Suprapubic skin (tissue), 4 donors: Measurements from ENCODE around the gene WFIKKN2. TPM values are rescaled to one million over a fixed set of nuclear protein-coding genes. Genes with fewer than 3 reads are reported as not detected.

Source experiments
- DNase-seq, 2 donors: peaks; one replicate each; pipeline ENCODE4 v3.0.0-alpha.2; 2019; ENCODE audit warnings: low spot score in 2 of 2
- H3K27ac ChIP-seq: fragments of 200-600 bp; sonication (generic); one replicate; pipeline ENCODE4 v1.5.1; 2019
- H3K27me3 ChIP-seq: fragments of 200-600 bp; sonication (generic); one replicate; pipeline ENCODE4 v1.5.1; 2019
- H3K36me3 ChIP-seq: fragments of 200-600 bp; sonication (generic); one replicate; pipeline ENCODE4 v1.5.1; 2019
- H3K4me1 ChIP-seq: fragments of 200-600 bp; sonication (generic); one replicate; pipeline ENCODE4 v1.5.1; 2019
- H3K4me3 ChIP-seq: fragments of 200-600 bp; sonication (generic); one replicate; pipeline ENCODE4 v1.5.1; 2019; ENCODE audit warnings: mild to moderate bottlenecking
- H3K9me3 ChIP-seq: fragments of 200-600 bp; sonication (generic); one replicate; pipeline ENCODE4 v1.5.1; 2019
- EP300 ChIP-seq: sonication (generic); formaldehyde crosslinking; IDR thresholded peaks from one replicate; pipeline ENCODE4 v1.6.1; 2017; ENCODE audit warnings: antibody characterized with exemption
- POLR2A ChIP-seq, 2 donors: fragments of 450-650 bp; IDR thresholded peaks; one replicate each; pipeline ENCODE4 v1.6.1; 2017; ENCODE audit warnings: antibody characterized with exemption in 2 of 2, mild to moderate bottlenecking in 2 of 2, moderate library complexity in 2 of 2
- POLR2AphosphoS5 ChIP-seq, 3 donors: sonication (generic); formaldehyde crosslinking; IDR thresholded peaks; one replicate each; pipeline ENCODE4 v1.6.1; 2017; ENCODE audit warnings: antibody characterized with exemption in 3 of 3
- WGBS: methylation state at CpG from one replicate; pipeline ENCODE4 v1.1.5; 2018; 5-methylcytosine and 5-hydroxymethylcytosine counted together
- total RNA-seq, 4 donors: library from RNA; depleted of rRNA; stranded (reverse); fragments of >200 nt; gene quantifications; one replicate each; pipeline ENCODE4 v1.1.0, GENCODE V29; 2016
- TF ChIP-seq, protein P1 (sequence below), 2 donors: fragments of 200-600 bp in 1 of 2; fragments of 450-650 bp in 1 of 2; sonication (generic) in 1 of 2; IDR thresholded peaks; one replicate each; pipeline ENCODE4 v1.5.1; 2016 to 2019; ENCODE audit warnings: antibody characterized with exemption in 2 of 2, mild to moderate bottlenecking in 1 of 2, moderate library complexity in 1 of 2

The WFIKKN2 gene, protein sequence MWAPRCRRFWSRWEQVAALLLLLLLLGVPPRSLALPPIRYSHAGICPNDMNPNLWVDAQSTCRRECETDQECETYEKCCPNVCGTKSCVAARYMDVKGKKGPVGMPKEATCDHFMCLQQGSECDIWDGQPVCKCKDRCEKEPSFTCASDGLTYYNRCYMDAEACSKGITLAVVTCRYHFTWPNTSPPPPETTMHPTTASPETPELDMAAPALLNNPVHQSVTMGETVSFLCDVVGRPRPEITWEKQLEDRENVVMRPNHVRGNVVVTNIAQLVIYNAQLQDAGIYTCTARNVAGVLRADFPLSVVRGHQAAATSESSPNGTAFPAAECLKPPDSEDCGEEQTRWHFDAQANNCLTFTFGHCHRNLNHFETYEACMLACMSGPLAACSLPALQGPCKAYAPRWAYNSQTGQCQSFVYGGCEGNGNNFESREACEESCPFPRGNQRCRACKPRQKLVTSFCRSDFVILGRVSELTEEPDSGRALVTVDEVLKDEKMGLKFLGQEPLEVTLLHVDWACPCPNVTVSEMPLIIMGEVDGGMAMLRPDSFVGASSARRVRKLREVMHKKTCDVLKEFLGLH
- under 1 TPM; 0.36 to 0.93 (median 0.65) TPM for total RNA-seq

DNA sequence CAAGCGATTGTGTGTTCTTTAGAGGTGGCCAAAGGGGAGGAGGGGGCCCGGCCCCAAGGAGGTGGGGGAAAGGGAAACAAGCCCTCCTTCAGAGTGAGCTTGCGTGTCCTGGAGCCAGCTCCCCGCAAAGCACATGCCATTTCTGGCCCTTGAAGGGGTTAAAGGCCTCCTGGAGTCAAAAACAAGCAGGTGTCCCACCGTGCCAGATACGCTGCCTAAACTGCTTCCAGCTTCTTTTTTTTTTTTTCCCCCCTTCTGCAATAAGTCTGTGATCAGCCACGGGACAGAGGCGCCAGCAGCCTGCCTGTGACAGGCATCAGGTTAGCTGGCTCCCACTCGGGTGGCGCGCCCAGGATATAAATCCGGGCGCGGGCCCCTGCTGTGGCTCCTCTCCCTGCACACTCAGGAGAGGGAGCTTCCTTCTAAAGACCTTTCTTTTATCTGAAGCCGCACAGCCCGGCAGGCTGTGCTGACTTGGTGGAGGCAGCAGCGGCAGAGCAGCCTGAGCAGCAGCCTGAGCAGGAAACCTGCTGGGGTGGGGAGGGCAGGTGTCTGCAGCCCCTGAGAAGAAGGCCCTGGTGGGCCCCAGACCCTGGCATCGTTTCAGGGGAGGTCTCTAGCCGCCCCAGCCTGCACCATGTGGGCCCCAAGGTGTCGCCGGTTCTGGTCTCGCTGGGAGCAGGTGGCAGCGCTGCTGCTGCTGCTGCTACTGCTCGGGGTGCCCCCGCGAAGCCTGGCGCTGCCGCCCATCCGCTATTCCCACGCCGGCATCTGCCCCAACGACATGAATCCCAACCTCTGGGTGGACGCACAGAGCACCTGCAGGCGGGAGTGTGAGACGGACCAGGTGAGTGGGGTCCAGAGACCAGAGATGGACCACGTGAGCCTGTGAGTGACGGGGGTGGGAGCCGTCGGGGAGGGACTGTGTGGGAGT is at the start of gene WFIKKN2:
Gene WFIKKN2 (plus strand): TSS at position 286 of the 934 bp plus-strand sequence. CDS start 352 bp downstream, at position 638.
- Histone ChIP-seq H3K36me3 (no peaks in the 10 kb centered on the region), H3K4me3 (peak within 1 kb of the TSS; percentile 6), H3K27ac (no peak within 1 kb of the TSS), H3K9me3 (no peaks in the 10 kb centered on the region), H3K4me1 (peaks cover 13% of the 10 kb centered on the region), H3K27me3 (peaks cover 17% of the 10 kb centered on the region)
- DNase-seq: peak; percentile 51 to 69
- no peak for TF ChIP-seq POLR2AphosphoS5 (IDR thresholded peaks at IDR 0.05)
- TF ChIP-seq POLR2A (IDR thresholded peaks at IDR 0.05): no peak
- TF ChIP-seq, protein P1, sequence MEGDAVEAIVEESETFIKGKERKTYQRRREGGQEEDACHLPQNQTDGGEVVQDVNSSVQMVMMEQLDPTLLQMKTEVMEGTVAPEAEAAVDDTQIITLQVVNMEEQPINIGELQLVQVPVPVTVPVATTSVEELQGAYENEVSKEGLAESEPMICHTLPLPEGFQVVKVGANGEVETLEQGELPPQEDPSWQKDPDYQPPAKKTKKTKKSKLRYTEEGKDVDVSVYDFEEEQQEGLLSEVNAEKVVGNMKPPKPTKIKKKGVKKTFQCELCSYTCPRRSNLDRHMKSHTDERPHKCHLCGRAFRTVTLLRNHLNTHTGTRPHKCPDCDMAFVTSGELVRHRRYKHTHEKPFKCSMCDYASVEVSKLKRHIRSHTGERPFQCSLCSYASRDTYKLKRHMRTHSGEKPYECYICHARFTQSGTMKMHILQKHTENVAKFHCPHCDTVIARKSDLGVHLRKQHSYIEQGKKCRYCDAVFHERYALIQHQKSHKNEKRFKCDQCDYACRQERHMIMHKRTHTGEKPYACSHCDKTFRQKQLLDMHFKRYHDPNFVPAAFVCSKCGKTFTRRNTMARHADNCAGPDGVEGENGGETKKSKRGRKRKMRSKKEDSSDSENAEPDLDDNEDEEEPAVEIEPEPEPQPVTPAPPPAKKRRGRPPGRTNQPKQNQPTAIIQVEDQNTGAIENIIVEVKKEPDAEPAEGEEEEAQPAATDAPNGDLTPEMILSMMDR (IDR thresholded peaks at IDR 0.05): no peak
- TF ChIP-seq EP300: no peak
- 64% methylated on average over 28 of the region's 39 CpGs for WGBS

DNA sequence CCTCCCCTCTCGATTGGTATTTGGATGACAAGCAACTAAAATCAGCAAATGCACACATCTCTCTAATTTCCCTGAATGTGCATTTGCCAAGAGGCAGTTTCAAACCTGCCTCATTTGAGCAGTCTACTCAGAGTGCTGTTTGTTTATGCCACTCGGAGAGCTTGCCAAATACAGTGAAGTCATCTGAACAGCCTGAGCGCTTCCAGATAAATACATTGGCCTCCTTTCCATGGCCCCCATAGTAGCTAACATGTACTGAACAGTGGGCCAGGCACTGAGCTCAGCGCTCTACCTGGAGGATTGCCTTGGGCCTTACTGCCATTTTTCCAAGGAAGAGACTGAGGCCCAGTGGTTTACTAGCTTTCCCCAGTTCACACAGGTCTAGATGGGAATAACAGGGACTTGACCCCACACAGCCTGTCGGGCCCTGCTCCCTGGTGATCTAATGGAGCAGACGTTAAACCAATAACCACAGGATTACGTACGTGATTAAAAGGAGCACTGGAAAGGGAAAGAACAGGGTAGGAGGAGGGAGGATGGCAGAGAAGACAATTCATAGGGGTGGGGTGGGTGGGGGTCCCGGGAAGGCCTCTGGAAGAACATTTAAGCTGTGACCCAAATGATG is 49.3 kb upstream of the WFIKKN2 start:
- Histone ChIP-seq H3K27me3 (no peaks in the 10 kb centered on the region), H3K4me3 (no peak overlapping the region), H3K9me3 (no peaks in the 10 kb centered on the region), H3K27ac (peak overlapping the region; percentile 82), H3K36me3 (no peaks in the 10 kb centered on the region), H3K4me1 (peaks cover 36% of the 10 kb centered on the region)
- 43% methylated on average over 9 of the region's 9 CpGs for WGBS
- TF ChIP-seq POLR2AphosphoS5 (IDR thresholded peaks at IDR 0.05) (no peak), EP300 (no peak), POLR2A (IDR thresholded peaks at IDR 0.05) (no peak)
- TF ChIP-seq, protein P1 (IDR thresholded peaks at IDR 0.05): no peak
- DNase-seq: no peak

DNA sequence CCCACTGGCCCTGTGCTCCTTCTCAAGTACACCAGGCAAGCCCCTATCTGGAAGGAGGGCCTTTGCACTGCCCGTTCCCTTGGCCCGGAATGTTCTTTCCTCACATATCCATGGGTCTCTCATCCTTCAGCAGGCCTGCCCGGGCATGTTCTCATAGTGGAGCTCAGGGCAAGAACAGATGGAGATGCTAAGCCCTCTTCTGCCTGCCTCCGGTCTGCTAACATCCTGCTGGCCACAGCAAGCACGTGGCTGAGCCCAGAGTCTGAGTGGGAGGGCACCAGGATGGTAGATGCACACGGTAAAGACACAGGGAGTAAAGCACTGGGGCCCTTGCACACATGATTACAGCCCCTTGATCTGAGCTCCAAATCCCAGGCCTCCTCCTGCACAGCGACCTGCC is 48.3 kb upstream of the WFIKKN2 start:
- H3K4me3 ChIP-seq: no peak overlapping the region
- 49% methylated on average over 7 of the region's 7 CpGs for WGBS
- no peak for DNase-seq

DNA sequence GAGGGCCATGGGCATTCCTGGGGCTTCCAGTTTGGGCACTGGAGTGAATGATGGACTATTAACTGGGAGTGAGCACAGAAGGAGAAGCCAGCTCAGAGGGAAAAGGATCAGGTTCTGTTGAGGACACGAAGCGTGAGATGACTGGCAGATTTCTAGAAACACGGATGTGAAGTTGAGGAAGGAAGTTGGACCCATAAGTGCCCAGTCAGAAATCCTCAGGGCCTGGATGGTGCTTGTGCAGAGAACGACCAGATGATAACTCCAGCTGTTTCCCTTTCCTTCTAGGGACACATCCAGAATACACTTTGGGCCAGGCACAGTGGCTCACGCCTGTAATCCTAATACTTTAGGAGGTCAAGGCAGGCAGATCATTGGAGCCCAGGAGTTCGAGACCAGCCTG is 44.8 kb upstream of the WFIKKN2 start:
- Histone ChIP-seq H3K4me3 (no peak overlapping the region), H3K27ac (no peak overlapping the region), H3K4me1 (peaks cover 12% of the 10 kb centered on the region), H3K27me3 (no peaks in the 10 kb centered on the region), H3K36me3 (no peaks in the 10 kb centered on the region), H3K9me3 (no peaks in the 10 kb centered on the region)
- WGBS: 76% methylated on average over 6 of the region's 6 CpGs
- DNase-seq: no peak
- TF ChIP-seq, protein P1 (IDR thresholded peaks at IDR 0.05): no peak
- TF ChIP-seq POLR2A (IDR thresholded peaks at IDR 0.05): no peak
- TF ChIP-seq EP300: no peak
- TF ChIP-seq POLR2AphosphoS5 (IDR thresholded peaks at IDR 0.05): no peak

More for the DNA sequence above, 48.3 kb upstream of the WFIKKN2 start:
- Histone ChIP-seq H3K4me1 (peaks cover 36% of the 10 kb centered on the region), H3K36me3 (no peaks in the 10 kb centered on the region), H3K27ac (peak overlapping the region; percentile 82), H3K27me3 (no peaks in the 10 kb centered on the region), H3K9me3 (no peaks in the 10 kb centered on the region)
- TF ChIP-seq EP300 (no peak), POLR2A (IDR thresholded peaks at IDR 0.05) (no peak), POLR2AphosphoS5 (IDR thresholded peaks at IDR 0.05) (no peak)
- TF ChIP-seq, protein P1 (IDR thresholded peaks at IDR 0.05): no peak
